Measurements from ENCODE around the gene KLHL17.

DNA sequence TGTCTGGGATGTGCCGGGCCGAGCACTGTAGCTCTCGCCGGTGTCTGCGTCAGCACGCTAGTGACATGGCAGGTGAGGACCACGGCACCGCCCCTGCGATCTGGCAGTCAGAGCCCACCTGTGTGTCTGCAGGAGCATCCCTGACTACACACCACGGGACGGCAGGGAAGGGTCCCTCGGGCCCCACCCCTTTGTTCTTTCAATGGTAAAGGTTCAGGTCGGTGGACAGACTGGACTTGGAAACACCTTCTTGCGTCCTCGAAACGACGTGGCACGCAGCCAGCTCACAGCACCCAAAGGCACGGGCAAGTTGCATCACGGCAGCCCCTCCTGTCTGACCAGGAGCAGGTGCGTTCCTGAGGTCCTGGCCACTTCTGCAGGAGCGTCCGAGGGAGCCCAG, 40.4 kb upstream of the KLHL17 start:
- TF ChIP-seq POLR2AphosphoS5 (IDR thresholded peaks at IDR 0.05), result no peak
- TF ChIP-seq, protein P1, sequence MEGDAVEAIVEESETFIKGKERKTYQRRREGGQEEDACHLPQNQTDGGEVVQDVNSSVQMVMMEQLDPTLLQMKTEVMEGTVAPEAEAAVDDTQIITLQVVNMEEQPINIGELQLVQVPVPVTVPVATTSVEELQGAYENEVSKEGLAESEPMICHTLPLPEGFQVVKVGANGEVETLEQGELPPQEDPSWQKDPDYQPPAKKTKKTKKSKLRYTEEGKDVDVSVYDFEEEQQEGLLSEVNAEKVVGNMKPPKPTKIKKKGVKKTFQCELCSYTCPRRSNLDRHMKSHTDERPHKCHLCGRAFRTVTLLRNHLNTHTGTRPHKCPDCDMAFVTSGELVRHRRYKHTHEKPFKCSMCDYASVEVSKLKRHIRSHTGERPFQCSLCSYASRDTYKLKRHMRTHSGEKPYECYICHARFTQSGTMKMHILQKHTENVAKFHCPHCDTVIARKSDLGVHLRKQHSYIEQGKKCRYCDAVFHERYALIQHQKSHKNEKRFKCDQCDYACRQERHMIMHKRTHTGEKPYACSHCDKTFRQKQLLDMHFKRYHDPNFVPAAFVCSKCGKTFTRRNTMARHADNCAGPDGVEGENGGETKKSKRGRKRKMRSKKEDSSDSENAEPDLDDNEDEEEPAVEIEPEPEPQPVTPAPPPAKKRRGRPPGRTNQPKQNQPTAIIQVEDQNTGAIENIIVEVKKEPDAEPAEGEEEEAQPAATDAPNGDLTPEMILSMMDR (IDR thresholded peaks at IDR 0.05), result no peak

Measured in prostate gland (tissue), 2 donors.